ENCODE data around the gene SLC35A2.

DNA sequence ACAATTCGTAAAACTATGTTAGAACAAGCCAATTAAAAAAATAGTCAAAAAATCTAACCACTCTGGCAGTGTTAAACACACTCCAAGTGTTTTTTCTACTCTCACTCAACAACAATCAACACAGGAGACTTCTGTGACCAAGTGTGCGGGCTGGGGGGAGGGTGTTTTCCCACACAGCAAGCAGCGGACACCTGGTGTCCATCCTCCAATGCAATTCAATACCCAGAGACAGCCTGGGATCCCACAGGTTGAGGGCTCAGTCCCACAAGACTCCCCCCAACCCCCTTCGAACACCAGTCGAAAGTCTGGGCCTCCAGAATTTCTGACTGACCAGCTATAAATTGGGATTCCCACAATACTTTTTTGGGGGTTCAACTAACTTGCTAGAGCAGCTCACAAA, 15.7 kb upstream of the SLC35A2 start:
- TF ChIP-seq, protein P1, sequence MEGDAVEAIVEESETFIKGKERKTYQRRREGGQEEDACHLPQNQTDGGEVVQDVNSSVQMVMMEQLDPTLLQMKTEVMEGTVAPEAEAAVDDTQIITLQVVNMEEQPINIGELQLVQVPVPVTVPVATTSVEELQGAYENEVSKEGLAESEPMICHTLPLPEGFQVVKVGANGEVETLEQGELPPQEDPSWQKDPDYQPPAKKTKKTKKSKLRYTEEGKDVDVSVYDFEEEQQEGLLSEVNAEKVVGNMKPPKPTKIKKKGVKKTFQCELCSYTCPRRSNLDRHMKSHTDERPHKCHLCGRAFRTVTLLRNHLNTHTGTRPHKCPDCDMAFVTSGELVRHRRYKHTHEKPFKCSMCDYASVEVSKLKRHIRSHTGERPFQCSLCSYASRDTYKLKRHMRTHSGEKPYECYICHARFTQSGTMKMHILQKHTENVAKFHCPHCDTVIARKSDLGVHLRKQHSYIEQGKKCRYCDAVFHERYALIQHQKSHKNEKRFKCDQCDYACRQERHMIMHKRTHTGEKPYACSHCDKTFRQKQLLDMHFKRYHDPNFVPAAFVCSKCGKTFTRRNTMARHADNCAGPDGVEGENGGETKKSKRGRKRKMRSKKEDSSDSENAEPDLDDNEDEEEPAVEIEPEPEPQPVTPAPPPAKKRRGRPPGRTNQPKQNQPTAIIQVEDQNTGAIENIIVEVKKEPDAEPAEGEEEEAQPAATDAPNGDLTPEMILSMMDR (IDR thresholded peaks at IDR 0.05; ENCODE audit: insufficient read depth, low read length) = no peak
- TF ChIP-seq POLR2AphosphoS5 (IDR thresholded peaks at IDR 0.05; ENCODE audit: low read depth) = no peak
- no peak for TF ChIP-seq GABPA (IDR thresholded peaks at IDR 0.05; ENCODE audit: low read depth)
- TF ChIP-seq, protein P2, sequence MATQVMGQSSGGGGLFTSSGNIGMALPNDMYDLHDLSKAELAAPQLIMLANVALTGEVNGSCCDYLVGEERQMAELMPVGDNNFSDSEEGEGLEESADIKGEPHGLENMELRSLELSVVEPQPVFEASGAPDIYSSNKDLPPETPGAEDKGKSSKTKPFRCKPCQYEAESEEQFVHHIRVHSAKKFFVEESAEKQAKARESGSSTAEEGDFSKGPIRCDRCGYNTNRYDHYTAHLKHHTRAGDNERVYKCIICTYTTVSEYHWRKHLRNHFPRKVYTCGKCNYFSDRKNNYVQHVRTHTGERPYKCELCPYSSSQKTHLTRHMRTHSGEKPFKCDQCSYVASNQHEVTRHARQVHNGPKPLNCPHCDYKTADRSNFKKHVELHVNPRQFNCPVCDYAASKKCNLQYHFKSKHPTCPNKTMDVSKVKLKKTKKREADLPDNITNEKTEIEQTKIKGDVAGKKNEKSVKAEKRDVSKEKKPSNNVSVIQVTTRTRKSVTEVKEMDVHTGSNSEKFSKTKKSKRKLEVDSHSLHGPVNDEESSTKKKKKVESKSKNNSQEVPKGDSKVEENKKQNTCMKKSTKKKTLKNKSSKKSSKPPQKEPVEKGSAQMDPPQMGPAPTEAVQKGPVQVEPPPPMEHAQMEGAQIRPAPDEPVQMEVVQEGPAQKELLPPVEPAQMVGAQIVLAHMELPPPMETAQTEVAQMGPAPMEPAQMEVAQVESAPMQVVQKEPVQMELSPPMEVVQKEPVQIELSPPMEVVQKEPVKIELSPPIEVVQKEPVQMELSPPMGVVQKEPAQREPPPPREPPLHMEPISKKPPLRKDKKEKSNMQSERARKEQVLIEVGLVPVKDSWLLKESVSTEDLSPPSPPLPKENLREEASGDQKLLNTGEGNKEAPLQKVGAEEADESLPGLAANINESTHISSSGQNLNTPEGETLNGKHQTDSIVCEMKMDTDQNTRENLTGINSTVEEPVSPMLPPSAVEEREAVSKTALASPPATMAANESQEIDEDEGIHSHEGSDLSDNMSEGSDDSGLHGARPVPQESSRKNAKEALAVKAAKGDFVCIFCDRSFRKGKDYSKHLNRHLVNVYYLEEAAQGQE (IDR thresholded peaks at IDR 0.05; ENCODE audit: insufficient replicate concordance, low read depth) = no peak
- TF ChIP-seq SPI1 (IDR thresholded peaks at IDR 0.05; ENCODE audit: borderline replicate concordance, low read depth) = no peak
